Psoas muscle (tissue), 8 donors: ENCODE measurements around the gene ANKRD13B. TPM values are rescaled to one million over a fixed set of nuclear protein-coding genes. Genes with fewer than 3 reads are reported as not detected.

ENCODE experiments used
- ATAC-seq, 4 donors: fragments of 200-7000 bp; cut with Tn5 transposase; one replicate each; pipeline ENCODE4 v1.9.1; 2020; ENCODE audit warnings: moderate library complexity in 3 of 4, mild to moderate bottlenecking in 2 of 4
- DNase-seq, 2 donors: peaks; one replicate each; pipeline ENCODE4 v3.0.0-alpha.2; 2020
- H3K27ac ChIP-seq: fragments of 200-600 bp; one replicate; pipeline ENCODE4 v1.8.0; 2022
- H3K27me3 ChIP-seq, 3 donors: fragments of 200-600 bp in 1 of 3; one replicate each; pipeline versions ENCODE4 v1.6.1 to v1.8.0; 2013 to 2022; ENCODE audit warnings: low read length in 2 of 3, mild to moderate bottlenecking in 2 of 3, moderate library complexity in 1 of 3; ENCODE audit not compliant: insufficient read depth in 3 of 3
- H3K36me3 ChIP-seq, 2 donors: fragments of 200-600 bp in 1 of 2; one replicate each; pipeline versions ENCODE4 v1.6.1 to v1.8.0; 2013 to 2022; ENCODE audit warnings: low read depth in 1 of 2, mild to moderate bottlenecking in 1 of 2, moderate library complexity in 1 of 2; ENCODE audit not compliant: insufficient read depth in 1 of 2
- H3K4me1 ChIP-seq: fragments of 200-600 bp; one replicate; pipeline ENCODE4 v1.8.0; 2022
- H3K4me3 ChIP-seq: fragments of 200-600 bp; one replicate; pipeline ENCODE4 v1.8.0; 2022; ENCODE audit warnings: mild to moderate bottlenecking
- H3K9me3 ChIP-seq: fragments of 200-600 bp; one replicate; pipeline ENCODE4 v1.8.0; 2022
- CTCF ChIP-seq: fragments of 200-600 bp; IDR thresholded peaks from one replicate; pipeline ENCODE4 v1.8.0; 2022; ENCODE audit warnings: antibody characterized with exemption
- WGBS, 3 donors: extraction: QIAGEN DNeasy Blood & Tissue Kit; methylation state at CpG; one replicate each; pipeline versions ENCODE4 v1.1.6 to v1.1.7; 2013; 5-methylcytosine and 5-hydroxymethylcytosine counted together
- intact Hi-C, 2 donors: fragments of 100-400 bp; cut with DNase I; formaldehyde crosslinking; loops; one replicate each; pipeline versions ENCODE4 v1.11.0 to v1.14.2; 2022
- polyA plus RNA-seq, 3 donors: library from polyadenylated mRNA; stranded (reverse); fragments of 200-250 nt; gene quantifications; one replicate each; pipeline ENCODE4 v1.2.3, GENCODE V29; 2013
- total RNA-seq, 4 donors: library from RNA; stranded (reverse); fragmentation: NEBNext Ultra II Directional in 2 of 4; extraction: Animal tissue kit (Norgen Biotek cat#: 25700) in 2 of 4; gene quantifications; one replicate each; pipeline versions ENCODE4 v1.2.1 to v1.2.4, GENCODE V29; 2021 to 2023
- donor health status: healthy with polysubstance abuse.
- donor health status: DM: no; HTN: no; CAD: no; lungs with moderate emphysema.
- donor health status: Bipolar disorder and iron deficiency.
- donor health status: healthy.
- donor health status: DM: yes; HTN: yes; CAD: no.
- donor health status: DM: no; HTN: no; CAD: no.
- donor health status: DM: no; HTN: no; CAD: no.
- donor health status: DM: yes; HTN: yes; CAD: no.

The ANKRD13B gene
- total and polyA plus RNA-seq, 7 donors: 5.4 to 14.8 (median 7.1) TPM

GRCh38 chr17:29573871-29574731, 18.8 kb upstream of the ANKRD13B start:
- no peak for TF ChIP-seq CTCF
- WGBS, 3 donors: 83 to 86% (median 84%) methylated on average over 14 of the region's 14 CpGs
- Histone ChIP-seq H3K27me3 (no peaks in the 10 kb centered on the region), H3K4me1 (peaks cover 19% of the 10 kb centered on the region), H3K4me3 (no peak overlapping the region), H3K27ac (no peak overlapping the region), H3K9me3 (no peaks in the 10 kb centered on the region), H3K36me3 (peaks cover 0 to 59% of the 10 kb centered on the region in 2 donors)
- intact Hi-C loops: no loop called here
- no peak for DNase-seq
- no peak for ATAC-seq

GRCh38 chr17:29574732-29575510, 18.0 kb upstream of the ANKRD13B start:
- DNase-seq (peak in 1 of 2 donors; percentile 59), ATAC-seq (no peak)
- intact Hi-C loops: no loop called here
- H3K4me1 ChIP-seq: peaks cover 11% of the 10 kb centered on the region
- no peak overlapping the region for H3K27ac ChIP-seq
- no peak for TF ChIP-seq CTCF
- no peaks in the 10 kb centered on the region for H3K27me3 ChIP-seq
- H3K36me3 ChIP-seq: peaks cover 0 to 67% of the 10 kb centered on the region in 2 donors
- no peak overlapping the region for H3K4me3 ChIP-seq
- H3K9me3 ChIP-seq: no peaks in the 10 kb centered on the region
- 71 to 76% (median 73%) methylated on average over 15 to 17 of the region's 17 CpGs for WGBS, 3 donors

- TF ChIP-seq CTCF: no peak
- intact Hi-C loops: no loop called here
- no peak overlapping the region for H3K27ac ChIP-seq
- H3K4me3 ChIP-seq: no peak overlapping the region
- H3K27me3 ChIP-seq: no peaks in the 10 kb centered on the region
- 86 to 92% (median 89%) methylated on average over 28 of the region's 28 CpGs for whole genome bisulfite sequencing, 3 donors
- DNase-seq (no peak), ATAC-seq (no peak)
- no peaks in the 10 kb centered on the region for H3K9me3 ChIP-seq
- peaks cover 0 to 73% of the 10 kb centered on the region in 2 donors for H3K36me3 ChIP-seq
- peaks cover 11% of the 10 kb centered on the region for H3K4me1 ChIP-seq
Observed at GRCh38 chr17:29575511-29576213, 17.3 kb upstream of the ANKRD13B start.

GRCh38 chr17:29576214-29577000, 16.5 kb upstream of the ANKRD13B start:
- DNase-seq: peak in 1 of 2 donors; percentile 50
- ATAC-seq: no peak

More at GRCh38 chr17:29576214-29577000, 16.5 kb upstream of the ANKRD13B start:
- H3K27me3 ChIP-seq: no peaks in the 10 kb centered on the region
- peaks cover 16% of the 10 kb centered on the region for H3K4me1 ChIP-seq
- intact Hi-C loops: no loop called here
- H3K27ac ChIP-seq: no peak overlapping the region
- WGBS, 3 donors: 86 to 90% (median 90%) methylated on average over 36 to 37 of the region's 37 CpGs
- H3K36me3 ChIP-seq: peaks cover 0 to 81% of the 10 kb centered on the region in 2 donors
- no peaks in the 10 kb centered on the region for H3K9me3 ChIP-seq
- no peak overlapping the region for H3K4me3 ChIP-seq
- TF ChIP-seq CTCF: no peak
